Anterior cingulate cortex (tissue), 58 donors: ENCODE results near the gene ZNF512B.
"Not testable (repeated sequence)": the region's sequence is repeated elsewhere in the genome, so short reads cannot be mapped to it uniquely, and the experiment has no call there.

Experiments
- DNase-seq, 58 donors: peaks; one replicate each; lab custom pipeline; 2025; lab: John Stamatoyannopoulos, UW

The ZNF512B gene

GRCh38 chr20:63978319-63979228 lies 8.8 kb upstream of the ZNF512B start:
- peak in 13 of 58 donors; percentile 14 to 49 (median 23) for DNase-seq

- DNase-seq: no peak
Measured at GRCh38 chr20:63977739-63978276, 8.1 kb upstream of the ZNF512B start.

- no peak for DNase-seq
Measured at GRCh38 chr20:63976980-63977738, 7.4 kb upstream of the ZNF512B start.

GRCh38 chr20:63976511-63976910 lies 6.8 kb upstream of the ZNF512B start:
- not testable (repeated sequence) for DNase-seq

- DNase-seq: peak in 1 of 58 donors; percentile 34
Measured at GRCh38 chr20:63974402-63975200, 4.9 kb upstream of the ZNF512B start.

- DNase-seq: peak in 56 of 58 donors; percentile 25 to 90 (median 77)
Measured at GRCh38 chr20:63973636-63974401, 4.1 kb upstream of the ZNF512B start.

GRCh38 chr20:63973160-63973479 lies 3.4 kb upstream of the ZNF512B start:
- DNase-seq: no peak

- no peak for DNase-seq
Measured at GRCh38 chr20:63972312-63973159, 2.8 kb upstream of the ZNF512B start.

GRCh38 chr20:63971960-63972311 lies 2.2 kb upstream of the ZNF512B start:
- DNase-seq: not testable (repeated sequence)

- no peak for DNase-seq
Measured at GRCh38 chr20:63970714-63971431, 1.1 kb upstream of the ZNF512B start.

GRCh38 chr20:63968928-63969760 lies 586 bp downstream of the ZNF512B start:
- peak in 1 of 58 donors; percentile 53 for DNase-seq

GRCh38 chr20:63968136-63968927 lies 1.4 kb downstream of the ZNF512B start:
- no peak for DNase-seq

- no peak for DNase-seq
Measured at GRCh38 chr20:63967330-63968135, 2.2 kb downstream of the ZNF512B start.

GRCh38 chr20:63966944-63967322 lies 2.8 kb downstream of the ZNF512B start:
- DNase-seq: no peak

GRCh38 chr20:63966172-63966943 lies 3.4 kb downstream of the ZNF512B start:
- DNase-seq: no peak
